H1 (cell line): ENCODE results near the gene RPL26. TPM values are rescaled to one million over a fixed set of nuclear protein-coding genes. Genes with fewer than 3 reads are reported as not detected.
A peak's percentile ranks its signal among the peaks of the same experiment; 100 is the strongest.

Experiments used
- CTCF ChIA-PET: fragments of 300-600 bp; sonication (Branson Sonifier 250); formaldehyde crosslinking; loops from one replicate; lab custom pipeline; 2021; ENCODE audit not compliant: partially characterized antibody; lab: Charles Lee
- POLR2A ChIA-PET: fragments of 300-600 bp; sonication (Branson Sonifier 250); formaldehyde crosslinking; loops from one replicate; lab custom pipeline; 2021; ENCODE audit warnings: inconsistent platforms; ENCODE audit not compliant: partially characterized antibody; lab: Charles Lee
- DNase-seq, 2 experiments: peaks; one replicate each; pipeline versions ENCODE4 v3.0.0 to v3.0.0-alpha.2; 2010 to 2022; ENCODE audit warnings: low spot score in 2 of 2, low read depth in 1 of 2, mixed read lengths in 1 of 2
- FAIRE-seq: peaks from 2 replicates; lab custom pipeline; 2011; peaks lifted over from hg19 to GRCh38; lab: Jason Lieb, UNC
- H2AFZ ChIP-seq: 2 replicates; pipeline ENCODE4 v1.8.1; 2012; ENCODE audit warnings: low read length, inconsistent platforms
- H2AK5ac ChIP-seq: 2 replicates; pipeline ENCODE4 v1.6.1; 2013; ENCODE audit warnings: low read depth, low read length
- H2BK120ac ChIP-seq: replicated peaks from 2 replicates; pipeline ENCODE3; 2013; ENCODE audit warnings: low read depth, low read length, inconsistent platforms
- H2BK12ac ChIP-seq: 2 replicates; pipeline ENCODE4 v1.6.1; 2013; ENCODE audit warnings: low read depth, low read length
- H2BK15ac ChIP-seq: 2 replicates; pipeline ENCODE4 v1.6.1; 2013; ENCODE audit warnings: low read length
- H2BK20ac ChIP-seq: 2 replicates; pipeline ENCODE4 v1.6.1; 2013; ENCODE audit warnings: low read length
- H2BK5ac ChIP-seq: 2 replicates; pipeline ENCODE4 v1.6.1; 2013; ENCODE audit warnings: low read depth, low read length
- H3K14ac ChIP-seq: 2 replicates; pipeline ENCODE4 v1.6.1; 2013; ENCODE audit warnings: inconsistent platforms; ENCODE audit not compliant: insufficient read length
- H3K18ac ChIP-seq: 2 replicates; pipeline ENCODE4 v1.6.1; 2013; ENCODE audit warnings: low read length; ENCODE audit errors: extremely low read depth
- H3K23ac ChIP-seq: 2 replicates; pipeline ENCODE4 v1.6.1; 2013; ENCODE audit warnings: inconsistent platforms; ENCODE audit not compliant: insufficient read length
- H3K23me2 ChIP-seq: 2 replicates; pipeline ENCODE4 v1.6.1; 2013; ENCODE audit warnings: low read depth, low read length
- H3K27ac ChIP-seq: 2 replicates; pipeline ENCODE4 v1.6.1; 2011; ENCODE audit warnings: low read depth, low read length, inconsistent platforms
- H3K27me3 ChIP-seq, 4 experiments: replicated peaks in 1 of 4; 1 replicate in 1 of 4; 2 replicates in 3 of 4; pipeline versions ENCODE4 v1.6.1 to v1.8.1; 2011 to 2013; ENCODE audit warnings: low read length in 3 of 4, mild to moderate bottlenecking in 3 of 4, inconsistent platforms in 2 of 4, mixed read lengths in 2 of 4, moderate library complexity in 1 of 4; ENCODE audit not compliant: control insufficient read depth in 3 of 4, insufficient read depth in 3 of 4; ENCODE audit errors: extremely low read depth in 1 of 4
- H3K36me3 ChIP-seq, 4 experiments: 2 replicates each; pipeline versions ENCODE4 v1.6.1 to v1.8.1; 2011 to 2013; ENCODE audit warnings: mild to moderate bottlenecking in 4 of 4, low read length in 3 of 4, moderate library complexity in 2 of 4, control low read depth in 1 of 4, inconsistent platforms in 1 of 4; ENCODE audit not compliant: insufficient read depth in 4 of 4, control insufficient read depth in 2 of 4
- H3K4ac ChIP-seq: replicated peaks from 2 replicates; pipeline ENCODE3; 2013; ENCODE audit warnings: low read length, low read depth, mixed read lengths, inconsistent platforms; ENCODE audit not compliant: insufficient read length
- H3K4me1 ChIP-seq, 4 experiments: replicated peaks in 1 of 4; 1 replicate in 1 of 4; 2 replicates in 3 of 4; pipeline versions ENCODE4 v1.6.1 to v1.8.1; 2011 to 2013; ENCODE audit warnings: low read length in 3 of 4, inconsistent platforms in 2 of 4, mixed read lengths in 1 of 4; ENCODE audit not compliant: insufficient read depth in 4 of 4, control insufficient read depth in 3 of 4
- H3K4me2 ChIP-seq, 2 experiments: 2 replicates each; pipeline versions ENCODE4 v1.6.1 to v1.8.1; 2011 to 2013; ENCODE audit warnings: low read depth in 2 of 2, low read length in 2 of 2, control low read depth in 1 of 2, inconsistent platforms in 1 of 2, mild to moderate bottlenecking in 1 of 2; ENCODE audit not compliant: insufficient read depth in 1 of 2
- H3K4me3 ChIP-seq, 4 experiments: fragments of 200-600, 300-600 bp in 1 of 4; sonication (generic), shearing (Covaris generic), sonication (Bioruptor Twin) in 1 of 4; 2 replicates each; pipeline versions ENCODE4 v1.5.1 to v1.8.1; 2011 to 2016; ENCODE audit warnings: low read length in 4 of 4, low read depth in 3 of 4, control low read depth in 2 of 4, inconsistent platforms in 2 of 4, mild to moderate bottlenecking in 2 of 4, mixed read lengths in 1 of 4, moderate library complexity in 1 of 4; ENCODE audit not compliant: insufficient read depth in 2 of 4; ENCODE audit errors: extremely low read depth in 1 of 4
- H3K56ac ChIP-seq: replicated peaks from 2 replicates; pipeline ENCODE3; 2013; ENCODE audit warnings: low read depth, mild to moderate bottlenecking, mixed read lengths, low read length, inconsistent platforms; ENCODE audit not compliant: insufficient read length
- H3K79me1 ChIP-seq: 2 replicates; pipeline ENCODE4 v1.6.1; 2013; ENCODE audit warnings: low read depth, low read length, control low read depth
- H3K79me2 ChIP-seq, 2 experiments: 2 replicates each; pipeline versions ENCODE4 v1.6.1 to v1.8.1; 2012 to 2013; ENCODE audit warnings: low read length in 2 of 2, mild to moderate bottlenecking in 2 of 2, inconsistent platforms in 1 of 2; ENCODE audit not compliant: insufficient read depth in 2 of 2, control insufficient read depth in 1 of 2
- H3K9ac ChIP-seq, 4 experiments: replicated peaks in 1 of 4; 1 replicate in 1 of 4; 2 replicates in 3 of 4; pipeline versions ENCODE4 v1.6.1 to v1.8.1; 2011 to 2013; ENCODE audit warnings: low read depth in 3 of 4, low read length in 3 of 4, control low read depth in 2 of 4, mild to moderate bottlenecking in 2 of 4, moderate library complexity in 2 of 4, inconsistent platforms in 1 of 4; ENCODE audit errors: extremely low read depth in 1 of 4
- H3K9me3 ChIP-seq, 2 experiments: 2 replicates each; pipeline versions ENCODE4 v1.6.1 to v1.8.1; 2012 to 2013; ENCODE audit warnings: mild to moderate bottlenecking in 2 of 2, moderate library complexity in 2 of 2, control low read depth in 1 of 2, inconsistent platforms in 1 of 2, low read depth in 1 of 2, low read length in 1 of 2, mixed read lengths in 1 of 2; ENCODE audit not compliant: insufficient read depth in 2 of 2
- H4K20me1 ChIP-seq, 2 experiments: replicated peaks in 1 of 2; 2 replicates each; pipeline versions ENCODE3 to v1.8.1; 2011 to 2013; ENCODE audit warnings: inconsistent platforms in 2 of 2, low read length in 2 of 2, mild to moderate bottlenecking in 1 of 2; ENCODE audit not compliant: insufficient read depth in 2 of 2, control insufficient read depth in 1 of 2
- H4K5ac ChIP-seq: 2 replicates; pipeline ENCODE4 v1.6.1; 2013; ENCODE audit warnings: low read length, low read depth, mixed read lengths, inconsistent platforms; ENCODE audit not compliant: insufficient read length
- H4K8ac ChIP-seq: 2 replicates; pipeline ENCODE4 v1.8.0; 2013; ENCODE audit warnings: mild to moderate bottlenecking, moderate library complexity, low read length, inconsistent platforms; ENCODE audit not compliant: insufficient read depth; ENCODE audit errors: extremely low read depth
- H4K91ac ChIP-seq: replicated peaks from 2 replicates; pipeline ENCODE3; 2013; ENCODE audit warnings: low read length, mixed read lengths, inconsistent platforms; ENCODE audit not compliant: insufficient read length
- HDAC2 ChIP-seq, 2 experiments: fragments of 300-600 bp in 1 of 2; sonication (generic) in 1 of 2; IDR thresholded peaks; 2 replicates each; pipeline ENCODE4 v1.6.1; 2011 to 2012; ENCODE audit warnings: low read depth in 2 of 2, low read length in 2 of 2, mild to moderate bottlenecking in 2 of 2, moderate library complexity in 2 of 2, borderline replicate concordance in 1 of 2, inconsistent platforms in 1 of 2
- KDM1A ChIP-seq: fragments of 200-600, 300-600 bp; sonication (generic); IDR thresholded peaks from 2 replicates; pipeline ENCODE4 v1.7.1; 2016; ENCODE audit warnings: mild to moderate bottlenecking, low read length, borderline replicate concordance
- WGBS, 2 experiments: shearing (Covaris generic) in 1 of 2; methylation state at CpG; one replicate each; pipeline versions ENCODE4 v1.1.6 to v1.1.7; 2013 to 2015; ENCODE audit warnings: low lambda C conversion rate in 2 of 2, mixed read lengths in 2 of 2, inconsistent platforms in 1 of 2, low coverage in 1 of 2, missing lambda C conversion rate in 1 of 2; ENCODE audit not compliant: insufficient replicate concordance in 2 of 2, insufficient coverage in 1 of 2, insufficient read length in 1 of 2; ENCODE audit errors: extremely low coverage in 1 of 2, missing lambda C conversion rate in 1 of 2; 5-methylcytosine and 5-hydroxymethylcytosine counted together
- polyA plus RNA-seq, 7 experiments: library from polyadenylated mRNA; depleted of rRNA in 3 of 7; stranded (reverse) in 5 of 7; unstranded in 2 of 7; fragments of >200 nt in 5 of 7; fragments of 200-250 nt in 2 of 7; gene quantifications; 1 replicate in 5 of 7; 2 replicates in 1 of 7; 4 replicates in 1 of 7; pipeline versions ENCODE4 v1.2.1 to v1.2.3, GENCODE V29; 2011 to 2013; ENCODE audit warnings: missing spikeins in 2 of 7, mixed read lengths in 2 of 7
- total RNA-seq: library from RNA; stranded (reverse); fragmentation: NEBNext Ultra II Directional; extraction: Animal tissue kit (Norgen Biotek cat#: 25700); gene quantifications from 2 replicates; pipeline ENCODE4 v1.2.1, GENCODE V29; 2021

RPL26 gene
- total and polyA plus RNA-seq, 2 of the 8 experiments (the other 6 are each of a cell fraction or from before 2014, with no cell fraction given): 1,963 to 2,554 TPM

GRCh38 chr17:8410883-8411238, 27.9 kb upstream of the RPL26 start:
- Histone ChIP-seq H3K9me3 (no peaks in the 10 kb centered on the region), H4K20me1 (no peaks in the 10 kb centered on the region), H3K79me1 (no peaks in the 10 kb centered on the region), H4K8ac (no peak overlapping the region; the same call in 1 of the 2 replicates), H2AFZ (peak overlapping the region; percentile 87), H3K27me3 (no peaks in the 10 kb centered on the region), H2BK20ac (no peak overlapping the region), H3K14ac (no peak overlapping the region), H2AK5ac (no peak overlapping the region), H3K18ac (no peak overlapping the region), H3K36me3 (no peaks in the 10 kb centered on the region), H3K27ac (no peak overlapping the region), H4K91ac (no peak overlapping the region), H3K23me2 (no peaks in the 10 kb centered on the region), H3K79me2 (no peaks in the 10 kb centered on the region), H3K4ac (no peak overlapping the region), H2BK120ac (no peak overlapping the region), H2BK5ac (no peak overlapping the region), H4K5ac (no peak overlapping the region), H2BK12ac (no peak overlapping the region), H3K4me2 (0 out of 4 replicates have a peak overlapping the region, but pooled peaks of 1 of the 2 experiments have one; percentile 45), H3K4me3 (no peak overlapping the region), H3K56ac (no peak overlapping the region), H2BK15ac (no peak overlapping the region), H3K4me1 (peaks cover 0 to 10% (median 4%) of the 10 kb centered on the region in 4 experiments; a peak in 6 of 7 replicates), H3K23ac (no peak overlapping the region), H3K9ac (no peak overlapping the region)
- CTCF ChIA-PET: interaction anchor here (0.7 to 3.5 kb wide), 21 partner anchors 9 to 393 kb away, joined by 3 to 21 read pairs (median 4); partner anchors contain the start of gene RNF222
- FAIRE-seq: no peak
- no peak for DNase-seq
- 0 out of 4 replicates have a peak, but pooled peaks of 1 of the 2 experiments have one; percentile 26 for TF ChIP-seq HDAC2 (IDR thresholded peaks at IDR 0.05; ENCODE audit: borderline replicate concordance in 1 of 2, low read depth in 2 of 2, low read length in 2 of 2)
- no peak for TF ChIP-seq KDM1A
- WGBS, 2 experiments: 69% methylated on average over 1 of the region's 1 CpG; no CpG with 5 or more reads in 1 of the 2 experiments
- POLR2A ChIA-PET: interaction anchor here (1.4 to 2.9 kb wide), 2 partner anchors 20 to 28 kb away, joined by 4 to 14 read pairs; partner anchors contain the start of gene RPL26
